ENCODE measurements around the gene BMP6. TPM values are rescaled to one million over a fixed set of nuclear protein-coding genes. Genes with fewer than 3 reads are reported as not detected.

BMP6 gene
- total RNA-seq, 2 experiments from 2014 or later: 0.38 to 1.1 TPM

- Histone ChIP-seq H4K20me1 (ENCODE audit: insufficient read depth, low read length) (no peaks in the 10 kb centered on the region), H3K9me3 (ENCODE audit: low read length) (0 out of 2 replicates have a peak, but pooled peaks cover 8% of the 10 kb centered on the region), H2AFZ (ENCODE audit: low read length) (no peak overlapping the region), H3K9me2 (ENCODE audit: insufficient read depth, low read length) (no peaks in the 10 kb centered on the region), H3K27ac (ENCODE audit: low read depth, low read length, poor library complexity, severe bottlenecking) (no peak overlapping the region), H3K79me2 (ENCODE audit: insufficient read depth, low read depth, low read length) (no peaks in the 10 kb centered on the region), H3K4me1 (ENCODE audit: insufficient read depth, low read length, poor library complexity, severe bottlenecking) (no peaks in the 10 kb centered on the region), H3K4me2 (ENCODE audit: low read length) (no peak overlapping the region), H3K4me3 (ENCODE audit: low read depth, low read length, poor library complexity, severe bottlenecking) (no peak overlapping the region), H3K36me3 (ENCODE audit: insufficient read depth, low read length) (no peaks in the 10 kb centered on the region)
- no TSS peak for BruUV-seq (replicated peaks)
- POLR2A ChIA-PET: interaction anchor here (0.6 kb wide), 1 partner anchor 984 kb away, joined by 4 read pairs; no protein-coding TSS in a partner anchor
- DNase-seq (ENCODE audit: low spot score): no peak
- TF ChIP-seq EZH2phosphoT487 (IDR thresholded peaks at IDR 0.05; ENCODE audit: borderline replicate concordance, low read depth, low read length) (no peak), CTCF (conservative IDR thresholded peaks at IDR 0.05; ENCODE audit: low read length) (no peak)
- CTCF ChIA-PET (ENCODE audit: unreplicated experiment): no interaction called here
- intact Hi-C loops (cut with micrococcal nuclease; ENCODE audit: unreplicated experiment): no loop called here
Observed at GRCh38 chr6:7846966-7847818, 121.3 kb downstream of the BMP6 start.

GRCh38 chr6:7848229-7848628, 122.3 kb downstream of the BMP6 start:
- Histone ChIP-seq H3K79me2 (ENCODE audit: insufficient read depth, low read depth, low read length) (no peaks in the 10 kb centered on the region), H3K4me1 (ENCODE audit: insufficient read depth, low read length, poor library complexity, severe bottlenecking) (no peaks in the 10 kb centered on the region), H3K9me2 (ENCODE audit: insufficient read depth, low read length) (no peaks in the 10 kb centered on the region), H3K36me3 (ENCODE audit: insufficient read depth, low read length) (no peaks in the 10 kb centered on the region), H3K4me3 (ENCODE audit: low read depth, low read length, poor library complexity, severe bottlenecking) (no peak overlapping the region), H2AFZ (ENCODE audit: low read length) (no peak overlapping the region), H3K4me2 (ENCODE audit: low read length) (no peak overlapping the region), H4K20me1 (ENCODE audit: insufficient read depth, low read length) (no peaks in the 10 kb centered on the region), H3K27ac (ENCODE audit: low read depth, low read length, poor library complexity, severe bottlenecking) (no peak overlapping the region), H3K9me3 (ENCODE audit: low read length) (0 out of 2 replicates have a peak, but pooled peaks cover 8% of the 10 kb centered on the region)
- no TSS peak for BruUV-seq (replicated peaks)
- ChIA-PET CTCF (ENCODE audit: unreplicated experiment) (no interaction called here), POLR2A (interaction anchor here (0.6 kb wide), 1 partner anchor 983 kb away, joined by 4 read pairs; no protein-coding TSS in a partner anchor)
- intact Hi-C loops (cut with micrococcal nuclease; ENCODE audit: unreplicated experiment): loop anchor here (2.0 kb wide), 1 partner anchor 23 kb away; no protein-coding TSS in a partner anchor
- TF ChIP-seq EZH2phosphoT487 (IDR thresholded peaks at IDR 0.05; ENCODE audit: borderline replicate concordance, low read depth, low read length) (no peak), CTCF (conservative IDR thresholded peaks at IDR 0.05; ENCODE audit: low read length) (no peak)
- no peak for DNase-seq (ENCODE audit: low spot score)

GRCh38 chr6:7851780-7852179, 125.9 kb downstream of the BMP6 start:
- POLR2A ChIA-PET: no interaction called here
- CTCF ChIA-PET (ENCODE audit: unreplicated experiment): no interaction called here
- no peaks in the 10 kb centered on the region for H4K20me1 ChIP-seq (ENCODE audit: insufficient read depth, low read length)

More at GRCh38 chr6:7851780-7852179, 125.9 kb downstream of the BMP6 start:
- Histone ChIP-seq H3K4me3 (ENCODE audit: low read depth, low read length, poor library complexity, severe bottlenecking) (no peak overlapping the region), H3K4me2 (ENCODE audit: low read length) (no peak overlapping the region), H2AFZ (ENCODE audit: low read length) (no peak overlapping the region), H3K9me3 (ENCODE audit: low read length) (0 out of 2 replicates have a peak, but pooled peaks cover 8% of the 10 kb centered on the region), H3K4me1 (ENCODE audit: insufficient read depth, low read length, poor library complexity, severe bottlenecking) (no peaks in the 10 kb centered on the region), H3K36me3 (ENCODE audit: insufficient read depth, low read length) (no peaks in the 10 kb centered on the region), H3K9me2 (ENCODE audit: insufficient read depth, low read length) (no peaks in the 10 kb centered on the region), H3K79me2 (ENCODE audit: insufficient read depth, low read depth, low read length) (no peaks in the 10 kb centered on the region), H3K27ac (ENCODE audit: low read depth, low read length, poor library complexity, severe bottlenecking) (no peak overlapping the region)
- TF ChIP-seq CTCF (conservative IDR thresholded peaks at IDR 0.05; ENCODE audit: low read length) (no peak), EZH2phosphoT487 (IDR thresholded peaks at IDR 0.05; ENCODE audit: borderline replicate concordance, low read depth, low read length) (no peak)
- DNase-seq (ENCODE audit: low spot score): no peak
- BruUV-seq (replicated peaks): no TSS peak
- intact Hi-C loops (cut with micrococcal nuclease; ENCODE audit: unreplicated experiment): no loop called here

Measured in OCI-LY7 (cell line).